ENCODE data around the gene PRKAG2. TPM values are rescaled to one million over a fixed set of nuclear protein-coding genes. Genes with fewer than 3 reads are reported as not detected.

Gene PRKAG2
- total and polyA plus RNA-seq, 4 donors, result 3.6 to 25.1 (median 16.8) TPM

DNA sequence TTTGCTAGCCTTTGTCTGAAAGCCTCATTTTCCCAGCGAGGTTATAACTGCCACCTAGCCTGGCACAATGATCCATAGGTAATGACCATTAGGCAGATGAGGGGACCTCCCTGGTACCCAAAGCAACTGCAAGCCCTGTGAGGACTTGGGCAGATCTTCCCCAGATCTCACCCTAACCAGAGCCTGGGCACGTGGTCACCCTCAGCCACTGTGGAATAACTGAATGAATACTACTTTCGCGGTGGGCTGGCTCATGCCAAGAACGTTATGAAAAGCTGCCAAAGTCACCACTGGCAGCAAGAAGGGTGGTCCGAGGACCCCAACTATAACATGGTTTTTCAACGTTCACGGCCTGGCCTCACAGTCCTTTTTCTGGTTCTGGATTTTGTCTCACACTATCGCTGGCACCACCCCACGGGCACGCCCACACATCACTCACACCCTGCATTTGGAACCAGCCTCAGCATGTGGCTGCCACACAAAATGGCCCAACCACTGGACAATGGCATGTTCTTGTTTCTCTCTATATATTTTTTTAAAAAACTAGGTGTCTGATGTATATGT, 3.4 kb downstream of the PRKAG2 start:
- Histone ChIP-seq H3K9me3 (ENCODE audit: control insufficient read depth in 4 of 4, low read length in 3 of 4) (no peaks in the 10 kb centered on the region), H3K27ac (ENCODE audit: low read depth in 1 of 2, low read length in 2 of 2) (peak overlapping the region; percentile 32 to 75), H3K36me3 (ENCODE audit: control insufficient read depth in 4 of 4, insufficient read depth in 3 of 4, low read depth in 1 of 4, low read length in 3 of 4) (no peaks in the 10 kb centered on the region), H3K4me3 (ENCODE audit: low read depth in 1 of 3, low read length in 3 of 3) (no peak overlapping the region), H3K9ac (ENCODE audit: low read depth in 1 of 2, low read length in 2 of 2) (no peak overlapping the region), H3K27me3 (ENCODE audit: control insufficient read depth in 4 of 4, insufficient read depth in 4 of 4, low read length in 3 of 4) (no peaks in the 10 kb centered on the region), H3K4me1 (ENCODE audit: control insufficient read depth in 4 of 4, insufficient read depth in 4 of 4, low read length in 3 of 4) (peaks cover 23 to 69% (median 50%) of the 10 kb centered on the region in 4 donors)
- DNase-seq (ENCODE audit: low spot score), result no peak
- peak; percentile 23 for TF ChIP-seq YY1 (IDR thresholded peaks at IDR 0.05)
- no peak for TF ChIP-seq RAD21 (IDR thresholded peaks at IDR 0.05)
- WGBS, result 45% methylated on average over 11 of the region's 11 CpGs

- no peak overlapping the region for H3K9ac ChIP-seq (ENCODE audit: low read depth in 1 of 2, low read length in 2 of 2)
- no peak for DNase-seq (ENCODE audit: low spot score)
- no peaks in the 10 kb centered on the region for H3K9me3 ChIP-seq (ENCODE audit: control insufficient read depth in 4 of 4, low read length in 3 of 4)
- TF ChIP-seq RXRA (IDR thresholded peaks at IDR 0.05) (no peak), ATF3 (IDR thresholded peaks at IDR 0.05) (no peak), SP1 (IDR thresholded peaks at IDR 0.05) (no peak), NR2F2 (IDR thresholded peaks at IDR 0.05) (no peak), JUND (IDR thresholded peaks at IDR 0.05) (no peak), FOXA2 (IDR thresholded peaks at IDR 0.05) (no peak), HNF4G (IDR thresholded peaks at IDR 0.05) (no peak), YY1 (IDR thresholded peaks at IDR 0.05) (no peak)
- no peaks in the 10 kb centered on the region for H3K36me3 ChIP-seq (ENCODE audit: control insufficient read depth in 4 of 4, insufficient read depth in 3 of 4, low read depth in 1 of 4, low read length in 3 of 4)
- H3K27me3 ChIP-seq (ENCODE audit: control insufficient read depth in 4 of 4, insufficient read depth in 4 of 4, low read length in 3 of 4), result no peaks in the 10 kb centered on the region
- peak overlapping the region; percentile 32 to 75 for H3K27ac ChIP-seq (ENCODE audit: low read depth in 1 of 2, low read length in 2 of 2)
- H3K4me1 ChIP-seq (ENCODE audit: control insufficient read depth in 4 of 4, insufficient read depth in 4 of 4, low read length in 3 of 4), result peaks cover 23 to 69% (median 52%) of the 10 kb centered on the region in 4 donors
- 90% methylated on average over 16 of the region's 16 CpGs for WGBS
- no peak overlapping the region for H3K4me3 ChIP-seq (ENCODE audit: low read depth in 1 of 3, low read length in 3 of 3)
These were observed 4.1 kb downstream of the PRKAG2 start for GRCh38 chr7:151872531-151873401.

GRCh38 chr7:151871904-151872303, 5.0 kb downstream of the PRKAG2 start:
- H3K27ac ChIP-seq (ENCODE audit: low read depth in 1 of 2, low read length in 2 of 2), result peak overlapping the region; percentile 96 to 98

More at GRCh38 chr7:151871904-151872303, 5.0 kb downstream of the PRKAG2 start:
- WGBS, result 84% methylated on average over 7 of the region's 7 CpGs
- H3K9ac ChIP-seq (ENCODE audit: low read depth in 1 of 2, low read length in 2 of 2), result no peak overlapping the region
- no peaks in the 10 kb centered on the region for H3K9me3 ChIP-seq (ENCODE audit: control insufficient read depth in 4 of 4, low read length in 3 of 4)
- H3K4me1 ChIP-seq (ENCODE audit: control insufficient read depth in 4 of 4, insufficient read depth in 4 of 4, low read length in 3 of 4), result peaks cover 28 to 77% (median 60%) of the 10 kb centered on the region in 4 donors
- DNase-seq (ENCODE audit: low spot score), result no peak
- no peaks in the 10 kb centered on the region for H3K36me3 ChIP-seq (ENCODE audit: control insufficient read depth in 4 of 4, insufficient read depth in 3 of 4, low read depth in 1 of 4, low read length in 3 of 4)
- no peaks in the 10 kb centered on the region for H3K27me3 ChIP-seq (ENCODE audit: control insufficient read depth in 4 of 4, insufficient read depth in 4 of 4, low read length in 3 of 4)
- TF ChIP-seq SP1 (IDR thresholded peaks at IDR 0.05), result no peak
- no peak for TF ChIP-seq CTCF (IDR thresholded peaks at IDR 0.05; ENCODE audit: low read depth, low read length, missing input control)
- peak; percentile 21 to 38 for TF ChIP-seq RAD21 (IDR thresholded peaks at IDR 0.05)
- no peak for TF ChIP-seq EGR1 (IDR thresholded peaks at IDR 0.05; ENCODE audit: low read depth in 2 of 2)
- H3K4me3 ChIP-seq (ENCODE audit: low read depth in 1 of 3, low read length in 3 of 3), result no peak overlapping the region
